Panc1 (cell line): ENCODE data around the gene FAM83B. TPM values are rescaled to one million over a fixed set of nuclear protein-coding genes. Genes with fewer than 3 reads are reported as not detected.
"Not testable (repeated sequence)": the region's sequence is repeated elsewhere in the genome, so short reads cannot be mapped to it uniquely, and the experiment has no call there.

ENCODE experiments used
- ATAC-seq: fragments of 200-7000 bp; cut with Tn5 transposase; 2 replicates; pipeline ENCODE4 v1.9.1; 2020; ENCODE audit warnings: mild to moderate bottlenecking, moderate library complexity
- BruUV-seq: library from RNA; stranded (reverse); fragments of 400-500 nt; replicated peaks from 2 replicates; lab custom pipeline; 2021; lab: Mats Ljungman, UMichigan
- CTCF ChIA-PET: fragments of 300-600 bp; sonication (Branson Sonifier 250); formaldehyde crosslinking; loops from one replicate; lab custom pipeline; 2022; ENCODE audit warnings: antibody characterized with exemption; lab: Charles Lee
- POLR2A ChIA-PET: fragments of 300-600 bp; sonication (Branson Sonifier 250); formaldehyde crosslinking; loops from one replicate; lab custom pipeline; 2022; ENCODE audit warnings: antibody characterized with exemption; lab: Charles Lee
- DNase-seq: peaks from one replicate; pipeline ENCODE4 v3.0.0-alpha.2; 2010; ENCODE audit warnings: low read depth, low spot score
- H3K27ac ChIP-seq: 2 replicates; pipeline ENCODE4 v1.5.1; 2011; ENCODE audit warnings: mild to moderate bottlenecking, low read length, inconsistent platforms
- H3K27me3 ChIP-seq: fragments of 200-500 bp; sonication (Bioruptor generic); 2 replicates; pipeline ENCODE4 v1.6.0; 2014; ENCODE audit warnings: low read length, inconsistent platforms; ENCODE audit not compliant: control insufficient read depth, insufficient read depth
- H3K36me3 ChIP-seq: fragments of 200-500 bp; sonication (Bioruptor generic); 2 replicates; pipeline ENCODE4 v1.5.1; 2014; ENCODE audit warnings: inconsistent platforms, mild to moderate bottlenecking, low read length, moderate library complexity; ENCODE audit not compliant: control insufficient read depth, insufficient read depth
- H3K4me1 ChIP-seq: 2 replicates; pipeline ENCODE4 v1.5.1; 2011; ENCODE audit warnings: inconsistent platforms, mild to moderate bottlenecking, low read length, moderate library complexity; ENCODE audit not compliant: control insufficient read depth, insufficient read depth
- H3K4me3 ChIP-seq, 2 experiments: 2 replicates each; pipeline ENCODE4 v1.5.1; 2011 to 2012; ENCODE audit warnings: low read depth in 2 of 2, low read length in 2 of 2, mild to moderate bottlenecking in 2 of 2, inconsistent platforms in 1 of 2, moderate library complexity in 1 of 2
- H3K9me3 ChIP-seq: fragments of 200-500 bp; sonication (Bioruptor generic); 2 replicates; pipeline ENCODE4 v1.5.1; 2014; ENCODE audit warnings: low read depth, mild to moderate bottlenecking, inconsistent platforms, low read length, moderate library complexity; ENCODE audit not compliant: control insufficient read depth, insufficient read depth
- CTCF ChIP-seq: fragments of 450-650 bp; IDR thresholded peaks from 2 replicates; pipeline ENCODE4 v1.5.1; 2017; ENCODE audit warnings: mild to moderate bottlenecking
- POLR2AphosphoS5 ChIP-seq: IDR thresholded peaks from 2 replicates; pipeline ENCODE4 v1.6.1; 2012; ENCODE audit warnings: mild to moderate bottlenecking, low read depth, low read length, moderate library complexity
- SIN3A ChIP-seq: IDR thresholded peaks from 2 replicates; pipeline ENCODE4 v1.6.1; 2012; ENCODE audit warnings: low read depth, mild to moderate bottlenecking, low read length, moderate library complexity, borderline replicate concordance; ENCODE audit not compliant: insufficient read depth
- TCF7L2 ChIP-seq: IDR thresholded peaks from 2 replicates; pipeline ENCODE4 v1.6.1; 2011; ENCODE audit warnings: mild to moderate bottlenecking, low read depth, low read length, inconsistent platforms
- in situ Hi-C: cut with HindIII; loops from 2 replicates; pipeline ENCODE4 v1.10.0; 2016; ENCODE audit warnings: low sequenced_read_pairs, low pct_unique_long_range_greater_than_20kb
- intact Hi-C: fragments of 100-400 bp; cut with micrococcal nuclease; formaldehyde crosslinking; loops from one replicate; pipeline ENCODE4 v1.10.0; 2022; ENCODE audit not compliant: unreplicated experiment
- total RNA-seq: library from RNA; stranded (reverse); gene quantifications from one replicate; pipeline ENCODE4 v1.2.1, GENCODE V29; 2021; ENCODE audit not compliant: unreplicated experiment
- TF ChIP-seq, protein P1 (sequence below), 2 experiments: IDR thresholded peaks; 2 replicates each; pipeline ENCODE4 v1.6.1; 2011 to 2012; ENCODE audit warnings: low read depth in 2 of 2, control low read depth in 1 of 2, low read length in 1 of 2, mild to moderate bottlenecking in 1 of 2, moderate library complexity in 1 of 2; ENCODE audit not compliant: insufficient read depth in 1 of 2

The FAM83B gene
- total RNA-seq, 1 experiment from 2014 or later, result not detected

DNA sequence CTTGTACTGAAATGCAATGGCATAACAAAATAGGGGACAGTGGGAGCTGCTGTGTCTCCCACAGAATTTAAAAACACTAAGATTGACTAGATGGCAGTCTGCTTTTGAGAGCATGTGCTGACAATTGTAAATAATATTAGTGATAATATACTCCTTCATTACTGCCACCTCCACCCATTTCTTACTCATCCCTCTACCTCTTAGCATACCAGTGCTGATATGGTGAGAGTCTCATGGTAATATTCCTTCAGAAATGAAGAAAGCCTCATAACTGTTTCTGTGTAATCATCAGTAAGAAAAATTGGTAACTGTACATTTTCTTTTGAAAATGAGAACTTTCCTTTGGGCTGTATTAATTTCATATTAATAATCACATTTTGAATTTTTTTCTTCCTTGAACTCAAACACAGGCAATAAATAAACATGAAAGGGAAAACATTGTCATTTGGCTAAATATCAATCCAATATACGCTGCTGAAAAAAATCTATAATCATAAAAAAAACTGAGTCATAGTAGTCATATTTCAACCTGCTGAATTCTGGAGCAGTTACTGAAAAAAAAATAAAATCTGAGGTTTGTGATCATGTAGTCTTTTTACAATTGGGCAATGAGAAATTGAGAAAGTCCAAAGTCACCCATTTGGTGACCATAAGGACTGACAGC, 34.6 kb downstream of the FAM83B start:
- Histone ChIP-seq H3K9me3 (no peaks in the 10 kb centered on the region), H3K27ac (no peak overlapping the region), H3K4me3 (no peak overlapping the region), H3K36me3 (no peaks in the 10 kb centered on the region), H3K4me1 (no peaks in the 10 kb centered on the region), H3K27me3 (no peaks in the 10 kb centered on the region)
- no TSS peak for BruUV-seq
- intact Hi-C loops (no loop called here), in situ Hi-C loops (no loop called here)
- CTCF ChIA-PET, result no interaction called here
- TF ChIP-seq TCF7L2 (no peak), SIN3A (no peak), POLR2AphosphoS5 (no peak), CTCF (no peak)
- TF ChIP-seq, protein P1, sequence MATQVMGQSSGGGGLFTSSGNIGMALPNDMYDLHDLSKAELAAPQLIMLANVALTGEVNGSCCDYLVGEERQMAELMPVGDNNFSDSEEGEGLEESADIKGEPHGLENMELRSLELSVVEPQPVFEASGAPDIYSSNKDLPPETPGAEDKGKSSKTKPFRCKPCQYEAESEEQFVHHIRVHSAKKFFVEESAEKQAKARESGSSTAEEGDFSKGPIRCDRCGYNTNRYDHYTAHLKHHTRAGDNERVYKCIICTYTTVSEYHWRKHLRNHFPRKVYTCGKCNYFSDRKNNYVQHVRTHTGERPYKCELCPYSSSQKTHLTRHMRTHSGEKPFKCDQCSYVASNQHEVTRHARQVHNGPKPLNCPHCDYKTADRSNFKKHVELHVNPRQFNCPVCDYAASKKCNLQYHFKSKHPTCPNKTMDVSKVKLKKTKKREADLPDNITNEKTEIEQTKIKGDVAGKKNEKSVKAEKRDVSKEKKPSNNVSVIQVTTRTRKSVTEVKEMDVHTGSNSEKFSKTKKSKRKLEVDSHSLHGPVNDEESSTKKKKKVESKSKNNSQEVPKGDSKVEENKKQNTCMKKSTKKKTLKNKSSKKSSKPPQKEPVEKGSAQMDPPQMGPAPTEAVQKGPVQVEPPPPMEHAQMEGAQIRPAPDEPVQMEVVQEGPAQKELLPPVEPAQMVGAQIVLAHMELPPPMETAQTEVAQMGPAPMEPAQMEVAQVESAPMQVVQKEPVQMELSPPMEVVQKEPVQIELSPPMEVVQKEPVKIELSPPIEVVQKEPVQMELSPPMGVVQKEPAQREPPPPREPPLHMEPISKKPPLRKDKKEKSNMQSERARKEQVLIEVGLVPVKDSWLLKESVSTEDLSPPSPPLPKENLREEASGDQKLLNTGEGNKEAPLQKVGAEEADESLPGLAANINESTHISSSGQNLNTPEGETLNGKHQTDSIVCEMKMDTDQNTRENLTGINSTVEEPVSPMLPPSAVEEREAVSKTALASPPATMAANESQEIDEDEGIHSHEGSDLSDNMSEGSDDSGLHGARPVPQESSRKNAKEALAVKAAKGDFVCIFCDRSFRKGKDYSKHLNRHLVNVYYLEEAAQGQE (IDR thresholded peaks at IDR 0.05; ENCODE audit: insufficient read depth in 1 of 2, low read depth in 2 of 2, low read length in 1 of 2), result no peak
- no peak for DNase-seq
- no peak for ATAC-seq
- POLR2A ChIA-PET, result no interaction called here

GRCh38 chr6:54881891-54882290, 35.3 kb downstream of the FAM83B start:
- H3K4me1 ChIP-seq, in situ Hi-C loops, CTCF ChIA-PET, H3K4me3 ChIP-seq, H3K27me3 ChIP-seq, BruUV-seq, intact Hi-C loops, POLR2A ChIA-PET, H3K27ac ChIP-seq, H3K9me3 ChIP-seq, DNase-seq, ATAC-seq, H3K36me3 ChIP-seq: not testable (repeated sequence)

- ATAC-seq, result no peak
- POLR2A ChIA-PET, result no interaction called here
- H3K36me3 ChIP-seq, result no peaks in the 10 kb centered on the region
- H3K27me3 ChIP-seq, result no peaks in the 10 kb centered on the region
- H3K27ac ChIP-seq, result no peak overlapping the region
- H3K4me3 ChIP-seq, result no peak overlapping the region
- CTCF ChIA-PET, result no interaction called here
- H3K9me3 ChIP-seq, result no peaks in the 10 kb centered on the region
- TF ChIP-seq SIN3A, result no peak
- TF ChIP-seq POLR2AphosphoS5, result no peak
- TF ChIP-seq TCF7L2, result no peak
- no peak for TF ChIP-seq CTCF
- TF ChIP-seq, protein P1 (IDR thresholded peaks at IDR 0.05; ENCODE audit: insufficient read depth in 1 of 2, low read depth in 2 of 2, low read length in 1 of 2), result no peak
- H3K4me1 ChIP-seq, result no peaks in the 10 kb centered on the region
- in situ Hi-C loops, result no loop called here
- BruUV-seq, result no TSS peak
- DNase-seq, result no peak
- intact Hi-C loops, result no loop called here
Measured at GRCh38 chr6:54886932-54887584, 40.5 kb downstream of the FAM83B start.
